ENCODE measurements around the gene TNPO3.

DNA sequence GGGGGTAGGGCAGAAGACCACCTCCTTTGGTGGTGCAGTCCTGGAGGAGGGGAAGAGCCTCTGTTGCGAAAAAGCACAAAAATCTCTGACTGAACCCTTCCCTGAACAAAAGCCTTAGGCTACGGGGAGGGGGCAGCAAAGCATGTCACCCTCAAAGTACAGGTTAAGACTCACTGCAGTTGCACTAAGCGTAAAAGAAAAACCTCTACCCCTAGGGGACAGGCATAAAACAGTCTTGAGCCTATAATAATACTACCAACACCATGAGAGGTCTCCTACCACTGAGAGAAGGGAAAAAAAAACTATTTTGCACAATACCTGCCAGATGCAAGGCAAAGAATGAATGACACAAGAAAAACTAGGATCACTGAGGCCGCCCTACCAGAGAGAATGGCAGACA is 17.3 kb downstream of the TNPO3 start:
- no peak for TF ChIP-seq POLR2A (IDR thresholded peaks at IDR 0.05)
- no peak for TF ChIP-seq CTCF (IDR thresholded peaks at IDR 0.05)

Measured in suprapubic skin (tissue), 3 donors.